ENCODE results near the gene ALCAM. TPM values are rescaled to one million over a fixed set of nuclear protein-coding genes. Genes with fewer than 3 reads are reported as not detected.

The ALCAM gene
- total RNA-seq, 4 donors from 2014 or later: 18.6 to 43.7 (median 21.2) TPM

GRCh38 chr3:105351821-105352220 lies 14.9 kb upstream of the ALCAM start:
- Histone ChIP-seq H3K27ac (no peak overlapping the region), H3K9me3 (no peaks in the 10 kb centered on the region), H3K4me1 (no peaks in the 10 kb centered on the region)

GRCh38 chr3:105352976-105353375 lies 13.7 kb upstream of the ALCAM start:
- no peaks in the 10 kb centered on the region for H3K36me3 ChIP-seq
- H3K9me3 ChIP-seq: no peaks in the 10 kb centered on the region
- H3K27me3 ChIP-seq: no peaks in the 10 kb centered on the region
- no peak for TF ChIP-seq POLR2A (IDR thresholded peaks at IDR 0.05)
- TF ChIP-seq CTCF (IDR thresholded peaks at IDR 0.05): no peak
- DNase-seq: no peak
- H3K4me3 ChIP-seq: no peak overlapping the region
- no peaks in the 10 kb centered on the region for H3K4me1 ChIP-seq
- no peak overlapping the region for H3K27ac ChIP-seq

More at GRCh38 chr3:105351821-105352220, 14.9 kb upstream of the ALCAM start:
- H3K36me3 ChIP-seq: no peaks in the 10 kb centered on the region
- DNase-seq: no peak
- no peak overlapping the region for H3K4me3 ChIP-seq
- TF ChIP-seq CTCF (IDR thresholded peaks at IDR 0.05) (no peak), POLR2A (IDR thresholded peaks at IDR 0.05) (no peak)
- H3K27me3 ChIP-seq: no peaks in the 10 kb centered on the region

- DNase-seq: no peak
- no peaks in the 10 kb centered on the region for H3K36me3 ChIP-seq
- no peaks in the 10 kb centered on the region for H3K27me3 ChIP-seq
- no peak overlapping the region for H3K27ac ChIP-seq
- TF ChIP-seq CTCF (IDR thresholded peaks at IDR 0.05) (no peak), POLR2A (IDR thresholded peaks at IDR 0.05) (no peak)
- no peaks in the 10 kb centered on the region for H3K9me3 ChIP-seq
- no peaks in the 10 kb centered on the region for H3K4me1 ChIP-seq
- peak overlapping the region in 2 of 4 donors; percentile 15 to 18 for H3K4me3 ChIP-seq
These were observed 13.1 kb upstream of the ALCAM start for GRCh38 chr3:105353485-105354161.

- Histone ChIP-seq H3K4me3 (no peak overlapping the region), H3K27me3 (no peaks in the 10 kb centered on the region), H3K9me3 (no peaks in the 10 kb centered on the region), H3K36me3 (no peaks in the 10 kb centered on the region), H3K4me1 (no peaks in the 10 kb centered on the region), H3K27ac (no peak overlapping the region)
- TF ChIP-seq POLR2A (IDR thresholded peaks at IDR 0.05) (no peak), CTCF (IDR thresholded peaks at IDR 0.05) (no peak)
- DNase-seq: no peak
These were observed 12.3 kb upstream of the ALCAM start for GRCh38 chr3:105354429-105354828.

- Histone ChIP-seq H3K27me3 (no peaks in the 10 kb centered on the region), H3K4me3 (no peak overlapping the region), H3K36me3 (no peaks in the 10 kb centered on the region), H3K27ac (no peak overlapping the region), H3K4me1 (no peaks in the 10 kb centered on the region), H3K9me3 (no peaks in the 10 kb centered on the region)
- TF ChIP-seq POLR2A (IDR thresholded peaks at IDR 0.05): no peak
- no peak for TF ChIP-seq CTCF (IDR thresholded peaks at IDR 0.05)
- no peak for DNase-seq
These were observed 11.2 kb upstream of the ALCAM start for GRCh38 chr3:105355408-105356061.

All from Peyer's patch (tissue), 4 donors.